A549 (cell line): Measurements from ENCODE around the gene ZNF138. TPM values are rescaled to one million over a fixed set of nuclear protein-coding genes. Genes with fewer than 3 reads are reported as not detected.

Experiments used
- ATAC-seq, 2 experiments: fragments of 200-7000 bp in 1 of 2; fragments of >200 bp in 1 of 2; cut with Nextera tagmentation in 1 of 2; cut with Tn5 transposase in 1 of 2; 3 replicates each; pipeline versions ENCODE4 v1.8.0 to v1.9.1; 2018 to 2020; ENCODE audit warnings: mild to moderate bottlenecking in 1 of 2, moderate library complexity in 1 of 2
- CTCF ChIA-PET: fragments of 300-600 bp; sonication (Branson Sonifier 250); formaldehyde crosslinking; extraction: SDS; loops from one replicate; lab custom pipeline; 2021; ENCODE audit warnings: antibody characterized with exemption, inconsistent platforms; lab: Yijun Ruan, JAX
- POLR2A ChIA-PET: fragments of 350-600 bp; formaldehyde crosslinking; extraction: SDS; loops from one replicate; lab custom pipeline; 2021; ENCODE audit warnings: antibody characterized with exemption, inconsistent platforms; lab: Yijun Ruan, JAX
- DNase-seq, 2 experiments: peaks; one replicate each; pipeline versions ENCODE4 v3.0.0 to v3.0.0-alpha.2; 2011 to 2016; ENCODE audit warnings: low read depth in 1 of 2, low spot score in 1 of 2
- FAIRE-seq: peaks from 2 replicates; lab custom pipeline; 2011; peaks lifted over from hg19 to GRCh38; lab: Jason Lieb, UNC
- H3K27ac ChIP-seq, 2 experiments: fragments of >200 bp; sonication (Bioruptor Twin); formaldehyde crosslinking; 3 replicates each; pipeline ENCODE4 v1.5.1; 2016 to 2017
- H3K4me1 ChIP-seq: fragments of >200 bp; sonication (Bioruptor Twin); formaldehyde crosslinking; 3 replicates; pipeline ENCODE4 v1.6.1; 2016
- H3K4me2 ChIP-seq: fragments of >200 bp; sonication (Bioruptor Twin); formaldehyde crosslinking; 3 replicates; pipeline ENCODE4 v1.6.1; 2016
- H3K4me3 ChIP-seq: fragments of >200 bp; sonication (Bioruptor Twin); formaldehyde crosslinking; 3 replicates; pipeline ENCODE4 v1.5.1; 2016
- H3K9me3 ChIP-seq: fragments of >200 bp; sonication (Bioruptor Twin); formaldehyde crosslinking; 3 replicates; pipeline ENCODE4 v1.6.1; 2016
- BCL3 ChIP-seq: fragments of >200 bp; sonication (Bioruptor Twin); formaldehyde crosslinking; IDR thresholded peaks from 3 replicates; pipeline ENCODE4 v1.6.1; 2016
- HEYL ChIP-seq: fragments of 250-450 bp; sonication (Bioruptor Pico); IDR thresholded peaks from 2 replicates; pipeline ENCODE4 v1.8.0; 2021; ENCODE audit warnings: mild to moderate bottlenecking, moderate library complexity
- HOXA7 ChIP-seq: fragments of 250-450 bp; sonication (Bioruptor Pico); IDR thresholded peaks from 2 replicates; pipeline ENCODE4 v1.5.0; 2020; ENCODE audit warnings: mild to moderate bottlenecking, moderate library complexity
- HOXB13 ChIP-seq: fragments of 250-450 bp; sonication (Bioruptor Pico); IDR thresholded peaks from 2 replicates; pipeline ENCODE4 v1.5.0; 2020; ENCODE audit warnings: low read depth, mild to moderate bottlenecking, moderate library complexity
- JUN ChIP-seq, 2 experiments: fragments of >200 bp; sonication (Bioruptor Twin); formaldehyde crosslinking; IDR thresholded peaks; 2 replicates in 1 of 2; 3 replicates in 1 of 2; pipeline ENCODE4 v1.6.1; 2016 to 2017
- JUNB ChIP-seq: fragments of >200 bp; sonication (Bioruptor Twin); formaldehyde crosslinking; IDR thresholded peaks from 2 replicates; pipeline ENCODE4 v1.6.1; 2016
- KDM5A ChIP-seq: fragments of 200-600 bp; sonication (generic); IDR thresholded peaks from 2 replicates; pipeline ENCODE4 v1.6.1; 2016; ENCODE audit warnings: antibody characterized with exemption, mild to moderate bottlenecking
- MAFK ChIP-seq: fragments of 450-650 bp; IDR thresholded peaks from 2 replicates; pipeline ENCODE4 v1.6.1; 2014; ENCODE audit not compliant: partially characterized antibody
- MAZ ChIP-seq: fragments of 150-350 bp; IDR thresholded peaks from 2 replicates; pipeline ENCODE4 v1.6.1; 2014; ENCODE audit warnings: antibody characterized with exemption, low read depth, low read length, borderline replicate concordance
- NPAS2 ChIP-seq: fragments of 250-450 bp; sonication (Bioruptor Pico); IDR thresholded peaks from 2 replicates; pipeline ENCODE4 v1.8.0; 2022; ENCODE audit warnings: mild to moderate bottlenecking, moderate library complexity, borderline replicate concordance
- NR3C1 ChIP-seq: fragments of >200 bp; sonication (Bioruptor Twin); formaldehyde crosslinking; IDR thresholded peaks from 3 replicates; pipeline ENCODE4 v1.6.1; 2017
- REST ChIP-seq: fragments of 200-600 bp; sonication (generic); IDR thresholded peaks from 2 replicates; pipeline ENCODE4 v1.6.1; 2016; ENCODE audit warnings: antibody characterized with exemption, mild to moderate bottlenecking, moderate library complexity
- TFCP2L1 ChIP-seq: fragments of 250-450 bp; sonication (Bioruptor Pico); IDR thresholded peaks from 2 replicates; pipeline ENCODE4 v1.5.0; 2021; ENCODE audit warnings: mild to moderate bottlenecking
- WGBS: methylation state at CpG from one replicate; pipeline ENCODE4 v1.1.6; 2017; ENCODE audit errors: missing lambda C conversion rate; 5-methylcytosine and 5-hydroxymethylcytosine counted together
- polyA plus RNA-seq, 4 experiments: library from polyadenylated mRNA; depleted of rRNA in 3 of 4; stranded (reverse); fragments of >200 nt; fragmentation: RNase III in 1 of 4; extraction: RNeasy Plus Mini Kit Qiagen cat#74134 plus additional on column Dnase treatment in 1 of 4; gene quantifications; 2 replicates in 3 of 4; 3 replicates in 1 of 4; pipeline ENCODE4 v1.2.3, GENCODE V29; 2011 to 2017
- TF ChIP-seq, protein P1 (sequence below): fragments of >200 bp; sonication (Bioruptor Twin); formaldehyde crosslinking; IDR thresholded peaks from 2 replicates; pipeline ENCODE4 v1.6.1; 2016

The ZNF138 gene
- polyA plus RNA-seq, 2 of the 4 experiments (the other 2 are of a cell fraction) = 3.9 to 6.3 TPM

DNA sequence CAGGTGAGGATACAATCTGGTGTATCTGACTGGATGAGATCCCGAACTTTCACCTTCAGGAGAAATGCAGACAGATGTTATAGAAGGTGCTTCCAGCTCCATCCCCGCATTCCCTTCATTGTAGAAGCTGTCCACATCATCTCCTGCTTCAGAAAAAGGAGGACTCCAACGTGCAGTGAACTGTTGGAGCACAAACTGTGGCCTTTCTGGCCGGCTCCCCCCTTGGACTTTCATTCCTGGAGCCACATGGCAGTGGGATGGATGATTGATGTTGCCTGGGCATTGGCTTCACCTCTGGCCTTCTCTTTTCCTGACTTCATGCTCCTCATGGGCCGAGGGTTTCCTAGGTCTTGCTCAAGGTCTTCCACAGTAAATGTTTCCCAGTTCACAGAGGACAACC is 79.3 kb downstream of the ZNF138 start:
- DNase-seq = no peak
- POLR2A ChIA-PET = no interaction called here
- Histone ChIP-seq H3K4me2 (no peak overlapping the region), H3K4me3 (no peak overlapping the region), H3K9me3 (peaks cover 8% of the 10 kb centered on the region; the same call in 2 of the 3 replicates), H3K27ac (no peak overlapping the region), H3K4me1 (no peaks in the 10 kb centered on the region)
- ATAC-seq = no peak
- FAIRE-seq = no peak
- WGBS = 1% methylated on average over 5 of the region's 5 CpGs
- TF ChIP-seq NPAS2 (CRISPR knock-in tag) (no peak), REST (no peak)
- CTCF ChIA-PET = no interaction called here

DNA sequence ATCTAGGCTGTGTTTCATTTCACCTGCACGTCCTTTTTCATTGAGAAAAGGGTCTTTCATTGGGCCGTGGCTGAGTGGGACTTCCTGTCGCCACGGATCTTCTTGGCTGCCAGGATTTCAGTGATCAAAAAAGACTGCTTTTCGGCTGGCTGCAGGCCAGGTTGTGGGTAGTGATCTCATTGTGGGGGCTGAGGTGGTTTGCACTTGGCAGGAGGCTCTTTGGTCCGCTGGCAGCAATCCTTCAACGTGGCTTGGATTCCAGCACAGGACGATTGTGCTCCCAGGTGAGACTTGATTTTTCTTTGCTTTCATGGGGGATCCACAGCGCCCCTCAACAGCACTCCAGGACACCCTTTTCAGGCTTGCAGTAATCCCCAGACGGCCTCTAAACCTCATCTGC is 79.9 kb downstream of the ZNF138 start:
- DNase-seq (no peak), ATAC-seq (no peak), FAIRE-seq (no peak)
- CTCF ChIA-PET = no interaction called here
- WGBS = 9% methylated on average over 10 of the region's 10 CpGs
- Histone ChIP-seq H3K9me3 (peaks cover 13% of the 10 kb centered on the region; the same call in 2 of the 3 replicates), H3K4me1 (no peaks in the 10 kb centered on the region), H3K4me2 (no peak overlapping the region), H3K4me3 (no peak overlapping the region), H3K27ac (no peak overlapping the region)
- POLR2A ChIA-PET = no interaction called here
- TF ChIP-seq MAZ (no peak), JUN (IDR thresholded peaks at IDR 0.05) (no peak), NR3C1 (no peak), TFCP2L1 (CRISPR knock-in tag) (no peak), HOXB13 (CRISPR knock-in tag) (no peak), JUNB (no peak), KDM5A (no peak), HEYL (CRISPR knock-in tag) (no peak), HOXA7 (CRISPR knock-in tag) (no peak), REST (no peak), BCL3 (no peak), MAFK (no peak)
- TF ChIP-seq, protein P1, sequence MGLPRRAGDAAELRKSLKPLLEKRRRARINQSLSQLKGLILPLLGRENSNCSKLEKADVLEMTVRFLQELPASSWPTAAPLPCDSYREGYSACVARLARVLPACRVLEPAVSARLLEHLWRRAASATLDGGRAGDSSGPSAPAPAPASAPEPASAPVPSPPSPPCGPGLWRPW = no peak
